ENCODE data around the gene PCNX2. TPM values are rescaled to one million over a fixed set of nuclear protein-coding genes. Genes with fewer than 3 reads are reported as not detected.
A peak's percentile ranks its signal among the peaks of the same experiment; 100 is the strongest.

Gene PCNX2
- total and polyA plus RNA-seq, 2 of the 13 experiments (the other 11 are each of a cell fraction or from before 2014, with no cell fraction given), result 0.11 to 0.42 TPM

DNA sequence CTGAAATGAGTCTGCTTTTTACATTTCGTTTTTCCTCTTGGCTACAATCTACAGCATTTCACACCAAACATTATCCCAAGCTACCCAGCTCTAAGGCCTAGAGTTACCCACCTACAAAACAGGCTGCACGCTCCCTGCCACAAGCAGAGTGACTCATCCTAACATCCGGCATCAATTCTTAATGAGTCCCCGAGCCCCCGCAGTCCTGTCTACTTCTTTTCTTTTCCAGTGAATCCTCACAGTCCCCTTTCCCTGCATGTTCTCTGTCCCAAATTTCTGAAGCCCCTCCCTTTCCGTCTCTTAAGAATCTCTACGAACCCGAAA is 650 bp downstream of the PCNX2 start:
- Histone ChIP-seq H3K4me1 (ENCODE audit: insufficient read depth, low read length) (no peaks in the 10 kb centered on the region), H3K9ac (ENCODE audit: insufficient read depth, low read depth, low read length) (no peak overlapping the region), H2AFZ (ENCODE audit: low read length) (no peak overlapping the region), H3K9me3 (ENCODE audit: low read length) (no peaks in the 10 kb centered on the region), H4K20me1 (ENCODE audit: insufficient read depth, low read length) (no peaks in the 10 kb centered on the region), H3K36me3 (replicated peaks in 1 of 2; ENCODE audit: control insufficient read depth in 1 of 2, insufficient read depth in 2 of 2, low read length in 2 of 2) (no peaks in the 10 kb centered on the region), H3K4me2 (ENCODE audit: low read depth, low read length) (no peak overlapping the region), H3K27ac (ENCODE audit: extremely low read length, insufficient read depth, low read length) (no peak overlapping the region), H3K4me3 (replicated peaks in 1 of 3; ENCODE audit: insufficient read depth in 1 of 3, low read depth in 2 of 3, low read length in 3 of 3) (no peak overlapping the region), H3K79me2 (ENCODE audit: insufficient read depth, low read length) (no peaks in the 10 kb centered on the region), H3K27me3 (ENCODE audit: control insufficient read depth in 1 of 2, insufficient read depth in 2 of 2, low read length in 2 of 2) (peaks cover 0 to 6% of the 10 kb centered on the region in 2 experiments; a peak in 1 of 5 replicates)
- FAIRE-seq (no peak), DNase-seq (ENCODE audit: low spot score) (no peak), ATAC-seq (no peak)
- 35% methylated on average over 8 of the region's 8 CpGs for WGBS (ENCODE audit: low lambda C conversion rate)
- no TSS peak for BruUV-seq (replicated peaks)
- TF ChIP-seq FOSL2 (CRISPR knock-in tag; IDR thresholded peaks at IDR 0.05), result 0 out of 2 replicates have a peak, but pooled peaks have one; percentile 16
- TF ChIP-seq MLLT10 (CRISPR knock-in tag; IDR thresholded peaks at IDR 0.05), result no peak
- ChIA-PET POLR2A (no interaction called here), CTCF (ENCODE audit: low intra/inter-chr PET ratio, low total read pairs) (no interaction called here)
- intact Hi-C loops (cut with micrococcal nuclease; ENCODE audit: unreplicated experiment) (no loop called here), in situ Hi-C loops (cut with HindIII; ENCODE audit: extremely low pct_ligation_motif_present, low pct_unique_long_range_greater_than_20kb) (no loop called here)

DNA sequence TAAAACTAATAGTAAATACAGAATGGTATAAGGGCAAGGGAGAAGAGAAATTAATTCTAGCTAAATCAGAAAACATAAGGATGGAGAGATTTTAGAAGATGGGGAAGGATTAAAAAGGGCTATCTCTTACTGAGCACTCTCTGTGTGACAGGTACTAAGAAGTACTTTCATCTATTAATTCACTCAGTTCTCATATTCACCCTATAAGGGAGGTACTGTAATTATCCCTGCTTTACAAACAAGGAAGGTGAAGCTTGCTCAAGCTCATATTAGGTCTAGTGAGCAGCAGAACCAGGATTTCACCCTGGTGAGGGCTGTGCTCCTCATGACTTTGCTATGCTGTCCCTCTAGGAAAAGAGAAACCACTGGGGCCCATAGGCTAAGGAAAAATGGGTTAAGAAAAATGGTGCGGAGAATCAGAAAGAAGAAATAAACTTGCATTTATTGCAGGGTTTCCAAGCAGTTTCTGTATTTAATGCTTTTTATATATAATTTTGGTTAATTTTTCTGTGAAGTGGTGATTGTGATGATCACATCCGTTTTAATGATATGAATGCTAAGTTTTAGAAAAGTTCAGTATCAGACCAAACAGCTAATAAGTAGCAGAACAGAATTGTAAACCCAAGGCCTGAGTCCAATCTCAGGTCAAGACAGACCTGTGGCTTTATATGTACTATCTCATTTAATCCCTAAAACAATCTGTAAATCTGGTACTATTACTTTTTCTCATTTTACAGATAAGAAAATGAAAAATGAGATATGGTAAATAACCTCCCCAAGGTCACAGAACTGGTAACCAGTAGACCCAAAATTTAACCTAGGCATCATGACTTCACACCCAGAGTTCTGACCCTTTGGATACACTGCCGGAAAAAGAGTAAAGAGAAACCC is 1.7 kb downstream of the PCNX2 start:
- BruUV-seq (replicated peaks), result no TSS peak
- intact Hi-C loops (cut with micrococcal nuclease; ENCODE audit: unreplicated experiment) (no loop called here), in situ Hi-C loops (cut with HindIII; ENCODE audit: extremely low pct_ligation_motif_present, low pct_unique_long_range_greater_than_20kb) (no loop called here)
- no peaks in the 10 kb centered on the region for H4K20me1 ChIP-seq (ENCODE audit: insufficient read depth, low read length)
- H3K9ac ChIP-seq (ENCODE audit: insufficient read depth, low read depth, low read length), result no peak overlapping the region
- no peak overlapping the region for H3K4me2 ChIP-seq (ENCODE audit: low read depth, low read length)
- FAIRE-seq (no peak), ATAC-seq (no peak), DNase-seq (ENCODE audit: low spot score) (no peak)
- H3K36me3 ChIP-seq (replicated peaks in 1 of 2; ENCODE audit: control insufficient read depth in 1 of 2, insufficient read depth in 2 of 2, low read length in 2 of 2), result no peaks in the 10 kb centered on the region
- no peak overlapping the region for H3K27ac ChIP-seq (ENCODE audit: extremely low read length, insufficient read depth, low read length)
- H3K4me1 ChIP-seq (ENCODE audit: insufficient read depth, low read length), result no peaks in the 10 kb centered on the region
- WGBS (ENCODE audit: low lambda C conversion rate), result 57% methylated on average over 3 of the region's 3 CpGs
- no peak overlapping the region for H2AFZ ChIP-seq (ENCODE audit: low read length)
- peaks cover 0 to 6% of the 10 kb centered on the region in 2 experiments; a peak in 1 of 5 replicates for H3K27me3 ChIP-seq (ENCODE audit: control insufficient read depth in 1 of 2, insufficient read depth in 2 of 2, low read length in 2 of 2)
- ChIA-PET CTCF (ENCODE audit: low intra/inter-chr PET ratio, low total read pairs) (no interaction called here), POLR2A (no interaction called here)
- no peak overlapping the region for H3K4me3 ChIP-seq (replicated peaks in 1 of 3; ENCODE audit: insufficient read depth in 1 of 3, low read depth in 2 of 3, low read length in 3 of 3)
- no peaks in the 10 kb centered on the region for H3K79me2 ChIP-seq (ENCODE audit: insufficient read depth, low read length)
- H3K9me3 ChIP-seq (ENCODE audit: low read length), result no peaks in the 10 kb centered on the region
- TF ChIP-seq, protein P1, sequence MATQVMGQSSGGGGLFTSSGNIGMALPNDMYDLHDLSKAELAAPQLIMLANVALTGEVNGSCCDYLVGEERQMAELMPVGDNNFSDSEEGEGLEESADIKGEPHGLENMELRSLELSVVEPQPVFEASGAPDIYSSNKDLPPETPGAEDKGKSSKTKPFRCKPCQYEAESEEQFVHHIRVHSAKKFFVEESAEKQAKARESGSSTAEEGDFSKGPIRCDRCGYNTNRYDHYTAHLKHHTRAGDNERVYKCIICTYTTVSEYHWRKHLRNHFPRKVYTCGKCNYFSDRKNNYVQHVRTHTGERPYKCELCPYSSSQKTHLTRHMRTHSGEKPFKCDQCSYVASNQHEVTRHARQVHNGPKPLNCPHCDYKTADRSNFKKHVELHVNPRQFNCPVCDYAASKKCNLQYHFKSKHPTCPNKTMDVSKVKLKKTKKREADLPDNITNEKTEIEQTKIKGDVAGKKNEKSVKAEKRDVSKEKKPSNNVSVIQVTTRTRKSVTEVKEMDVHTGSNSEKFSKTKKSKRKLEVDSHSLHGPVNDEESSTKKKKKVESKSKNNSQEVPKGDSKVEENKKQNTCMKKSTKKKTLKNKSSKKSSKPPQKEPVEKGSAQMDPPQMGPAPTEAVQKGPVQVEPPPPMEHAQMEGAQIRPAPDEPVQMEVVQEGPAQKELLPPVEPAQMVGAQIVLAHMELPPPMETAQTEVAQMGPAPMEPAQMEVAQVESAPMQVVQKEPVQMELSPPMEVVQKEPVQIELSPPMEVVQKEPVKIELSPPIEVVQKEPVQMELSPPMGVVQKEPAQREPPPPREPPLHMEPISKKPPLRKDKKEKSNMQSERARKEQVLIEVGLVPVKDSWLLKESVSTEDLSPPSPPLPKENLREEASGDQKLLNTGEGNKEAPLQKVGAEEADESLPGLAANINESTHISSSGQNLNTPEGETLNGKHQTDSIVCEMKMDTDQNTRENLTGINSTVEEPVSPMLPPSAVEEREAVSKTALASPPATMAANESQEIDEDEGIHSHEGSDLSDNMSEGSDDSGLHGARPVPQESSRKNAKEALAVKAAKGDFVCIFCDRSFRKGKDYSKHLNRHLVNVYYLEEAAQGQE (IDR thresholded peaks at IDR 0.05; ENCODE audit: borderline replicate concordance in 1 of 2, low read depth in 1 of 2, low read length in 2 of 2), result no peak
- TF ChIP-seq ZNF782 (CRISPR knock-in tag; IDR thresholded peaks at IDR 0.05; ENCODE audit: borderline replicate concordance), result no peak
- TF ChIP-seq, protein P2, sequence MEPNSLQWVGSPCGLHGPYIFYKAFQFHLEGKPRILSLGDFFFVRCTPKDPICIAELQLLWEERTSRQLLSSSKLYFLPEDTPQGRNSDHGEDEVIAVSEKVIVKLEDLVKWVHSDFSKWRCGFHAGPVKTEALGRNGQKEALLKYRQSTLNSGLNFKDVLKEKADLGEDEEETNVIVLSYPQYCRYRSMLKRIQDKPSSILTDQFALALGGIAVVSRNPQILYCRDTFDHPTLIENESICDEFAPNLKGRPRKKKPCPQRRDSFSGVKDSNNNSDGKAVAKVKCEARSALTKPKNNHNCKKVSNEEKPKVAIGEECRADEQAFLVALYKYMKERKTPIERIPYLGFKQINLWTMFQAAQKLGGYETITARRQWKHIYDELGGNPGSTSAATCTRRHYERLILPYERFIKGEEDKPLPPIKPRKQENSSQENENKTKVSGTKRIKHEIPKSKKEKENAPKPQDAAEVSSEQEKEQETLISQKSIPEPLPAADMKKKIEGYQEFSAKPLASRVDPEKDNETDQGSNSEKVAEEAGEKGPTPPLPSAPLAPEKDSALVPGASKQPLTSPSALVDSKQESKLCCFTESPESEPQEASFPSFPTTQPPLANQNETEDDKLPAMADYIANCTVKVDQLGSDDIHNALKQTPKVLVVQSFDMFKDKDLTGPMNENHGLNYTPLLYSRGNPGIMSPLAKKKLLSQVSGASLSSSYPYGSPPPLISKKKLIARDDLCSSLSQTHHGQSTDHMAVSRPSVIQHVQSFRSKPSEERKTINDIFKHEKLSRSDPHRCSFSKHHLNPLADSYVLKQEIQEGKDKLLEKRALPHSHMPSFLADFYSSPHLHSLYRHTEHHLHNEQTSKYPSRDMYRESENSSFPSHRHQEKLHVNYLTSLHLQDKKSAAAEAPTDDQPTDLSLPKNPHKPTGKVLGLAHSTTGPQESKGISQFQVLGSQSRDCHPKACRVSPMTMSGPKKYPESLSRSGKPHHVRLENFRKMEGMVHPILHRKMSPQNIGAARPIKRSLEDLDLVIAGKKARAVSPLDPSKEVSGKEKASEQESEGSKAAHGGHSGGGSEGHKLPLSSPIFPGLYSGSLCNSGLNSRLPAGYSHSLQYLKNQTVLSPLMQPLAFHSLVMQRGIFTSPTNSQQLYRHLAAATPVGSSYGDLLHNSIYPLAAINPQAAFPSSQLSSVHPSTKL (CRISPR knock-in tag; IDR thresholded peaks at IDR 0.05), result no peak
- TF ChIP-seq SMAD1 (CRISPR knock-in tag; IDR thresholded peaks at IDR 0.05; ENCODE audit: borderline replicate concordance, low read depth), result no peak
- TF ChIP-seq RXRB (CRISPR knock-in tag; IDR thresholded peaks at IDR 0.05; ENCODE audit: borderline replicate concordance), result no peak
- no peak for TF ChIP-seq MXD4 (CRISPR knock-in tag; IDR thresholded peaks at IDR 0.05)
